GM10266 (cell line): ENCODE data around the gene ABLIM2.

Source experiments
- DNase-seq: peaks from one replicate; pipeline ENCODE4 v3.0.0; 2012; ENCODE audit errors: extremely low spot score
- TF ChIP-seq, protein P1 (sequence below): IDR thresholded peaks from 2 replicates; pipeline ENCODE4 v1.5.1; 2012; ENCODE audit warnings: mild to moderate bottlenecking, low read depth; ENCODE audit not compliant: control insufficient read depth, insufficient read depth; ENCODE audit errors: missing control alignments

The ABLIM2 gene

GRCh38 chr4:8005033-8005808, 153.4 kb downstream of the ABLIM2 start:
- DNase-seq, result no peak
- TF ChIP-seq, protein P1, sequence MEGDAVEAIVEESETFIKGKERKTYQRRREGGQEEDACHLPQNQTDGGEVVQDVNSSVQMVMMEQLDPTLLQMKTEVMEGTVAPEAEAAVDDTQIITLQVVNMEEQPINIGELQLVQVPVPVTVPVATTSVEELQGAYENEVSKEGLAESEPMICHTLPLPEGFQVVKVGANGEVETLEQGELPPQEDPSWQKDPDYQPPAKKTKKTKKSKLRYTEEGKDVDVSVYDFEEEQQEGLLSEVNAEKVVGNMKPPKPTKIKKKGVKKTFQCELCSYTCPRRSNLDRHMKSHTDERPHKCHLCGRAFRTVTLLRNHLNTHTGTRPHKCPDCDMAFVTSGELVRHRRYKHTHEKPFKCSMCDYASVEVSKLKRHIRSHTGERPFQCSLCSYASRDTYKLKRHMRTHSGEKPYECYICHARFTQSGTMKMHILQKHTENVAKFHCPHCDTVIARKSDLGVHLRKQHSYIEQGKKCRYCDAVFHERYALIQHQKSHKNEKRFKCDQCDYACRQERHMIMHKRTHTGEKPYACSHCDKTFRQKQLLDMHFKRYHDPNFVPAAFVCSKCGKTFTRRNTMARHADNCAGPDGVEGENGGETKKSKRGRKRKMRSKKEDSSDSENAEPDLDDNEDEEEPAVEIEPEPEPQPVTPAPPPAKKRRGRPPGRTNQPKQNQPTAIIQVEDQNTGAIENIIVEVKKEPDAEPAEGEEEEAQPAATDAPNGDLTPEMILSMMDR, result no peak

- TF ChIP-seq, protein P1, result no peak
- DNase-seq, result no peak
Measured at GRCh38 chr4:8004066-8004465, 154.5 kb downstream of the ABLIM2 start.

GRCh38 chr4:8002525-8003309, 155.9 kb downstream of the ABLIM2 start:
- DNase-seq, result no peak
- TF ChIP-seq, protein P1, result no peak

DNA sequence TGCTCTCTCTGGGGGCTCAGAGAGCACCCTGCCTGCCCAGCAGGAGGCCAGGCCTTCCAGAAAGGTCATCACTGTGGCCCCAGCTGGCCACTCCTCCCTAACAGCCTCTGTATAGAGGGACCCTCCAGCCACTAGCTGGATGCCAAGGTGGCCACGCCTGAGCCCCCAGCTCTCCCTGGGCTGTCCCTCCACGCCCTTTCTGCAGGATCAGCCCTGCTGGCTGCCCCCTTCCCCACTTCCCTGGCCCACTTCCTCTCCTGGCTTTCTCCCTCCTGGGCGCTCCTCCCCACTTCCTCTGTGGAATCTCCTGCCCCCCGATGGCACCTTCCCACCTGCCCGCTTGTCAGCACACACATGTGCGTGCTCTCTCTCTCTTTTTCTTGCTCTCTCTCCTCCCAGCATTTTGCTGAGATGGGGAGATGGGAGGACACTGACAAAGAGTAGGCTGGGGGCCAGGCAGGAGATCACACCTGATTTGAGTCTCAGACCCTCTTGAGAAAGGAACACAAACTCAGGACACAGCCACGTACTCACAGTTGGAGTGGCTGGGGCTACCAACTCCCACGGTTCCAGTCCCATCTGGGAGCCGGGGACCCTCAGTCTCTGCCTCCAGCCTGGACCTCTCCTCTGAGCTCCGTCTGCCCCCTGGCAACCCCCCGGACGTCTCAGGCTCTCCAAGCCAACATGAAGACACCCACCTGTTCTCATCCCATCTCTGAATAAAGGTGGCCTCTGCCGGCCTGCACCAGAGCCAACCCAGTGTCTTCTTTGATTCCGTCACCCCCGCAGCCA, 156.9 kb downstream of the ABLIM2 start:
- TF ChIP-seq, protein P1, result no peak

GRCh38 chr4:8000721-8001491, 157.7 kb downstream of the ABLIM2 start:
- no peak for DNase-seq
- TF ChIP-seq, protein P1, result no peak

More for the DNA sequence above, 156.9 kb downstream of the ABLIM2 start:
- no peak for DNase-seq

DNA sequence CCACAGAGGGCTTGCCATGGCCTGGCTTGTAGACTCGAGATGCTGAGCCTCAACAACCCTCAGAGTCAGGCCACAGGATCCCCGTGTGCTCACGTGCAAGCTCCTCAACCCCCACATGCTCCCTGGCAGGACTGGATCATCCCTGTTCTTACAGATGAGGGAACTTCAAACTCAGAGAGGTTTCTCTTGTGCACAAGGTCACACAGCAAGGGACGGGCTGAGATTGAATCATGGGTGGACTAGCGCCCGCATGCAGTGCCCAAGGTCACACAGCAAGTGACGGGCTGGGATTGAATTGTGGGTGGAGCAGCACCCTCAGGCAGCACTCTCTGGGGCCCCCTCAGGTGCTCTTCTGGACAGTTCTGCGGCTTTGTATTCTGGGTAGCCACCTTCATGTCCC, 158.4 kb downstream of the ABLIM2 start:
- no peak for DNase-seq
- TF ChIP-seq, protein P1, result no peak
